Superior temporal gyrus (tissue), 1 donor: ENCODE data around the gene SLC1A3.
"Not testable (repeated sequence)": the region's sequence is repeated elsewhere in the genome, so short reads cannot be mapped to it uniquely, and the experiment has no call there.

Experiments used
- DNase-seq: peaks from one replicate; pipeline ENCODE4 v3.0.0-alpha.2; 2016; ENCODE audit errors: extremely low spot score

The SLC1A3 gene

GRCh38 chr5:36630201-36631145, 24.1 kb downstream of the SLC1A3 start:
- no peak for DNase-seq

- no peak for DNase-seq
Observed at GRCh38 chr5:36631154-36631553, 24.7 kb downstream of the SLC1A3 start.

- no peak for DNase-seq
Observed at GRCh38 chr5:36631620-36632362, 25.4 kb downstream of the SLC1A3 start.

- DNase-seq, result no peak
Observed at GRCh38 chr5:36632363-36632664, 25.9 kb downstream of the SLC1A3 start.

- no peak for DNase-seq
Observed at GRCh38 chr5:36635721-36636390, 29.4 kb downstream of the SLC1A3 start.

GRCh38 chr5:36637101-36637500, 30.7 kb downstream of the SLC1A3 start:
- no peak for DNase-seq

DNA sequence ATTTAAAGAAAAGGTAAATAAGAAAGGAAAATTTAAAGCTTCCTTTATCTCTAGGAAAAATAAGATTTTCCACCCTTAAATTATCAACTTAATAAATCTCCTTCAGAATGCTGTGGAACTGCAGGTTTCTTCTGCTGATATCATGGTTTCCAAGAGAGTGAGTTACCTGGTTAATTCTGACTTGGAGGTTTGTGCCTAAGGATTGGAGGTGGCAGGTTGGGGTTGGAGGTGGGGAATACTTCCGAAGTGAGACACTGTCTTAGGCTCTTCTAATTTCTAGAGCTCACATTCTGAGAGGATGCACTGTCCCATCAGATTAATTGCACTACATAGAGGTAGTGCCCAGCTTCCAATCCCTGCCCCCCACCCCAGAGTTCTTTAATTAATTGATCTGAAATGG, 31.1 kb downstream of the SLC1A3 start:
- no peak for DNase-seq

- DNase-seq, result no peak
Observed at GRCh38 chr5:36638056-36638455, 31.6 kb downstream of the SLC1A3 start.

DNA sequence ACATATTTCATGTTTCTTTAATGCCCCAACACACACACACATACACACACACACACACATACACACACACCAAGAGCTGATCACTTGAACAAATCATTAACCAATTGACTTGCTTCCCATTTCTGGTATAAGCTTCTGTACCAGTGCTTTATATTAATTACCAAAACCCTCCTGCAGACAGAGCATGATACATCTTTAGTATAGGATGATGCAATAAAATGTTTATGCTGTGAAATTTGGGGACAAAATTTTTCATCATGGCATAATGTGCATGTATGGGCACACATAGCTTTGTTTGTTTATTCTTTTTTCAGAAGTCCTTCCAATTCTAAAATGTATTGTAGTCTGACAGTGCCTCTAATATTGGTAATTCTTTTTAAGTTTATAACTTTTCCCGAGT, 34.5 kb downstream of the SLC1A3 start:
- DNase-seq, result no peak

DNA sequence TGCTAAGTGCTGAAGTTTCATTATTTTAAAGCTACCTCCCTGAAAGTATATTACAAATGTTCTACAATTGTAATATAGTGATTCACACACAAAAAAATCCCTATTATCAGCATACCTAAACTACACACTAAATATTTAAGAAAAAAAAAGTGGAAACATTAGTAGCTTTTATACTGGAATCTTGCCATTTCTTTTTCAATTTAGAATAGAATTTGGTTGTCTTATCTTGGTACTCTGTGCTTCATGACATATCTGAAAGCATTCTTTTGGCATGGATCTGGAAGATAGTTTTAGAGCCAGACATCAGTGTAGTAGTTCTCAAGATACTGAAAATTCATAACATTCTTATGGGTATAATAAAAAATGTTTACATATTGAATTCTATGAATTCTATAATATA, 35.0 kb downstream of the SLC1A3 start:
- no peak for DNase-seq

GRCh38 chr5:36642089-36642488, 35.7 kb downstream of the SLC1A3 start:
- DNase-seq, result no peak

DNA sequence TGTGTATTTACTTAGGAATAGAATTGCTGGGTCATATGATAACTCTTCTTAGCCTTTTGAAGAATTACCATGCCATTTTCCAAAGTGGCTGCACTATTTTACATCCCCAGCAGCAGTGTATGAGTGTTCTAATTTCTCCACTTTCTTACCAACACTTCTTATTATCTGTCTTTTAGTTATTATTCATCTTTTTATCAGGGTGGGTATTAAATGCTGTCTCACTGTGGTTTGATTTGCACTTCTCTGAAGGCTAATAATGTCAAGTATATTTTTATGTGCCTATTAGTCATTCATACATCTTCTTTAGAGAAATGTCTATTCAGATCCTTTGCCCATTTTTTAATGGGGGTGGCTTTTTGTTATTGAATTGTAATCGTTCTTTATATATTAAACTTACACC, 36.8 kb downstream of the SLC1A3 start:
- DNase-seq, result no peak

- not testable (repeated sequence) for DNase-seq
Observed at GRCh38 chr5:36643841-36644240, 37.4 kb downstream of the SLC1A3 start.

DNA sequence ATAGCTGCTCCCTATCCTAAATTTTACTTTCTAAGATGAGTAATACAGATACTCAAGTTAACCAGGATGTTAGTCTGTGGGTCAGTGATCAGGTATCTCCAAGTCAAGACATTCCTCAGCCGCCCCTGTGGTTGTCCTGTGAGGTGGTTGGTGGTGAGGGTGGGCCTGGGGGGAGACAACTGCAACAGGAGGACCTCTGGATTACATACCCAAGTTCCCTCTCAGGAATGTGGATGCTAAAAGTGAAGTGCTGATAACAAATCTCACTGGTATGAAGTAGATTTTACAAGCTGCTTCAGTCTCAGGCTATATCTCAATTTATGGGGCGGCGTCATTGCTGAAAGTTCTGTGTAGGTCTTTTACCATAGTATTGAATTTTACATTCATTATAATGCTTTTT, 38.3 kb downstream of the SLC1A3 start:
- no peak for DNase-seq

GRCh38 chr5:36646100-36646499, 39.7 kb downstream of the SLC1A3 start:
- no peak for DNase-seq

DNA sequence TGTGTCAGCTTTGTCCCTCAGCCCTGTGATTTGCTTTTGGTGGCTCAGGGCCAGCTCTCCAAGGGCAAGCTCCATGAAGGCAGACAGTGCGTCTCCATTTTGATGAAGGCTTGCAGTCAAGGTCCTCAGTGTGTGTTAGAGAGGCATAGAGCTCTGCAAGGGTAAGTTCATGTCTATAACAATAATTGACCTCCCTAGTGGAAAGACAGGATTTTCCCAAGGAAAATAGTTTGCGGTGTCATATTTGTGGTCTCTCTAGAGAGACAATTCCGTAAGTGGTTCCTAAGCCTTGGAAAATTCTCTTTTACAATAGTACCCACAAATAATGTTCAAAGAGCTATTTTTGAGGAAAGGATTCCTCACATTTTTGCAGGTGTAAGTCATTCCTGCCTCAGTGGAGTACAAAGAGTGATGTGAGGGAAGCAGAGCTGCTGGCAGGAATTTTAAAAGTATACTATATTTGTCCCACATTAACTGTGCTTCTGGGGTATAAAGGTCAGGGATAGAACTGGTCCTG, 40.2 kb downstream of the SLC1A3 start:
- DNase-seq, result no peak

GRCh38 chr5:36647046-36647445, 40.6 kb downstream of the SLC1A3 start:
- no peak for DNase-seq

DNA sequence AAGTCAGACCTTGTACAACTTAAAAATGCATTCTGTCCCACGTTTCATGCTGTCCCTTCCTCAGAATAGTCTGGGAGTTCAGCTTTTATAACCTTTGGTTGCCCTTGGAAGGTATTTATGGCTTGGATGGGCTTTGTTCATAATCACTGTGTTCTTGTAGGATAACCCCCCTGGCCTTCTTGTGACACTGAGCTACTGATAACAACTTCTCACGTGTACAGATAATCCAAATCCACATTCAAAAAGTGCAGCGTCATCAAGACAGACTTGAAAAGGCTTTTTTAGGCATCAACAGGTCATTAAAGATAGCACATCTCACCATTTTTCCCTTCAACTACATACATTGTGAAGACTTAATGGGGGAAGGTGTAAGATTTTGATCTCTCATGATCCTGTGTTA, 42.0 kb downstream of the SLC1A3 start:
- no peak for DNase-seq

DNA sequence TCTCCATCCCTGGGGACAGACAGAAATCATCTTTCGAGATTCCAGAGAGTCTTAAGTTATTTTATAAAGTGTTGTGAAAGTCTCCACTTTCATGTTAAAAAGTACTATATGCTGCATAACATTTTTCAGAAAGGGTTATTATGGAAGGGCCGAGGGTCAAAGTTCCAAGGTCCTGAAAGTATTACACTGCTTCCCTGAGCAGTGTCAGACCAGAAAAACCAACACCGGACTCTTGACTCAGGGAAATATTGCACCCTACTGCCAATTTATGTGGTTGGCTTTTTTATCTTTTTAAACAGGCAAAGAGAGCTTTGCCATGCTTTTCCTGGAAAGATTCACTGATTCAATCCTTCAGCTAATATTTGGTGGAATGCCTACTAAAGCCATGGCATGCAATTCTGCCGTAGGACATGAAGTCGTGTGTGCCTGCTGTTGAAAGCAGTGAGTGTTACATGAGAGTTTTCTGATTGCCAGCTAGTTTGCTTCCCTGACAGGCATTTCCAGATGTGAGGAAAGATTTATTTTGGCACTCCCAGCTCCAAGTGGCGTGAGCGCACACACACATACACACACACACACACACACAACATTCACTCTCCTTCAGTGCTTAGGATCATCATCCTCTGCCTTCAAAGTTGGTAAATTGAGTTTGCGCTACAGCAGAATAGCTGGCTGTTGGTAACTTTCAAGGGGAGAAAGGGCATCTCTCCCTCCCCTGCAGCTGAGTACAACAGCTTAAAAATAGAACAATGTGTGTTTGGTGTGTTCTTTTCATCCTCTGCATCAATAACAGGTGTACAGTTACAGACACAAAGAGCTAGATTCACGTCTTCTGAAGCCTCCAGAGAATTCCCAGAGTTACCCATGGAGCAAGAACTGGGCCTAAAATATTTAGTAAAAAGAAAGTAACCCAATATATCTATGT, 45.6 kb downstream of the SLC1A3 start:
- peak; percentile 30 for DNase-seq

- DNase-seq, result no peak
Observed at GRCh38 chr5:36653044-36653705, 46.8 kb downstream of the SLC1A3 start.

DNA sequence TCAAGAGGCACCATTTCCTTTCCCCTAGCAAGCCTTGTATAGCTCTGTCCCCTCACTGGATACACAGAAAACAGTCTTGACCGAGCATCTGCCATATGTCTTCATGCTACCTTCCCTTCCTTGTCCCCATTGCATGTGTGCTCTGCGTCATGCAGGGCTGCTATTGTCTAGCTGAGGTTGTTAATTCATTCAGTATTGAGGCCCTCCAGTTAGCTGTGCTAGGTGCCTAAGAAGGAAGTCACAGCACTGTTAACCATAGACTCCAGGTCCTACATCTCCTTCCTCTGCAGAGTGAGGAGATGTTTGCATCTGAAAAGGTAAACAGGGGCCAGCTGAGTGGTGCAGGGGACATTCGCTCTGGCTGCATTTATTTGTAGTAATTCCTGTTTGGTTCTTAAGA, 48.2 kb downstream of the SLC1A3 start:
- DNase-seq, result no peak
